ENCODE measurements around the gene IL15RA. TPM values are rescaled to one million over a fixed set of nuclear protein-coding genes. Genes with fewer than 3 reads are reported as not detected.

IL15RA gene
- total RNA-seq: 10 to 100 TPM; 17.7 to 21.9 (median 20.6) TPM

GRCh38 chr10:5977471-5978229 lies at the start of gene IL15RA:
Gene IL15RA (minus strand): TSS chr10:5977543. CDS start chr10:5977492, 51 bp downstream.
- Histone ChIP-seq H3K27me3 (peaks cover 20% of the 10 kb centered on the region), H3K9me3 (no peaks in the 10 kb centered on the region), H3K36me3 (no peaks in the 10 kb centered on the region), H3K27ac (peak within 1 kb of the TSS; percentile 15 to 94 (median 85)), H3K4me3 (peak within 1 kb of the TSS; percentile 49 to 87), H3K4me1 (peaks cover 0 to 37% (median 4%) of the 10 kb centered on the region in 3 donors)
- TF ChIP-seq EP300 (IDR thresholded peaks at IDR 0.05) (no peak), CTCF (IDR thresholded peaks at IDR 0.05) (peak in 3 of 4 experiments; percentile 3 to 54 (median 12)), POLR2A (IDR thresholded peaks at IDR 0.05) (peak; percentile 41 to 43), POLR2AphosphoS5 (IDR thresholded peaks at IDR 0.05) (no peak)
- no CpG with 5 or more reads among the region's 80 CpGs for WGBS, 2 donors (ENCODE audit: low coverage in 1 of 2)
- ATAC-seq: peak; percentile 82

GRCh38 chr10:6025683-6026255 lies 48.4 kb upstream of the IL15RA start:
- Histone ChIP-seq H3K27ac (no peak overlapping the region), H3K4me3 (no peak overlapping the region), H3K4me1 (no peaks in the 10 kb centered on the region), H3K9me3 (peaks cover 0 to 13% (median 0%) of the 10 kb centered on the region in 3 donors), H3K36me3 (no peaks in the 10 kb centered on the region), H3K27me3 (peaks cover 5% of the 10 kb centered on the region)
- 84 to 97% methylated on average over 6 of the region's 6 CpGs for WGBS, 2 donors (ENCODE audit: low coverage in 1 of 2)
- ATAC-seq: no peak
- TF ChIP-seq POLR2AphosphoS5 (IDR thresholded peaks at IDR 0.05) (no peak), POLR2A (IDR thresholded peaks at IDR 0.05) (no peak), EP300 (IDR thresholded peaks at IDR 0.05) (no peak)

- no peaks in the 10 kb centered on the region for H3K36me3 ChIP-seq
- peaks cover 5% of the 10 kb centered on the region for H3K27me3 ChIP-seq
- H3K27ac ChIP-seq: no peak overlapping the region
- no peak for ATAC-seq
- no peaks in the 10 kb centered on the region for H3K9me3 ChIP-seq
- H3K4me1 ChIP-seq: no peaks in the 10 kb centered on the region
- WGBS, 2 donors (ENCODE audit: low coverage in 1 of 2): 90 to 100% methylated on average over 2 to 10 of the region's 10 CpGs
- TF ChIP-seq CTCF (IDR thresholded peaks at IDR 0.05): no peak
- TF ChIP-seq POLR2AphosphoS5 (IDR thresholded peaks at IDR 0.05): no peak
- TF ChIP-seq EP300 (IDR thresholded peaks at IDR 0.05): no peak
- no peak for TF ChIP-seq POLR2A (IDR thresholded peaks at IDR 0.05)
- no peak overlapping the region for H3K4me3 ChIP-seq
Observed at GRCh38 chr10:6024334-6024682, 47.0 kb upstream of the IL15RA start.

- no peaks in the 10 kb centered on the region for H3K9me3 ChIP-seq
- H3K4me1 ChIP-seq: no peaks in the 10 kb centered on the region
- peaks cover 5% of the 10 kb centered on the region for H3K27me3 ChIP-seq
- H3K4me3 ChIP-seq: no peak overlapping the region
- no peak for TF ChIP-seq EP300 (IDR thresholded peaks at IDR 0.05)
- no peak for TF ChIP-seq POLR2AphosphoS5 (IDR thresholded peaks at IDR 0.05)
- no peak for TF ChIP-seq POLR2A (IDR thresholded peaks at IDR 0.05)
- no peak for TF ChIP-seq CTCF (IDR thresholded peaks at IDR 0.05)
- WGBS, 2 donors (ENCODE audit: low coverage in 1 of 2): 21 to 69% methylated on average over 2 to 11 of the region's 12 CpGs
- peak overlapping the region in 1 of 4 donors; percentile 42 for H3K27ac ChIP-seq
- no peak for ATAC-seq
- no peaks in the 10 kb centered on the region for H3K36me3 ChIP-seq
Observed at GRCh38 chr10:6023661-6024333, 46.5 kb upstream of the IL15RA start.

GRCh38 chr10:6022660-6023059 lies 45.3 kb upstream of the IL15RA start:
- H3K36me3 ChIP-seq: no peaks in the 10 kb centered on the region
- TF ChIP-seq POLR2AphosphoS5 (IDR thresholded peaks at IDR 0.05) (no peak), CTCF (IDR thresholded peaks at IDR 0.05) (no peak), POLR2A (IDR thresholded peaks at IDR 0.05) (no peak), EP300 (IDR thresholded peaks at IDR 0.05) (no peak)
- H3K27ac ChIP-seq: peak overlapping the region in 2 of 4 donors; percentile 43 to 65
- peak; percentile 34 for ATAC-seq
- no peak overlapping the region for H3K4me3 ChIP-seq
- 36 to 56% methylated on average over 1 to 2 of the region's 3 CpGs for WGBS, 2 donors (ENCODE audit: low coverage in 1 of 2)
- H3K4me1 ChIP-seq: no peaks in the 10 kb centered on the region
- H3K27me3 ChIP-seq: peaks cover 5% of the 10 kb centered on the region
- no peaks in the 10 kb centered on the region for H3K9me3 ChIP-seq

All from gastroesophageal sphincter (tissue), 4 donors.